K562 (cell line): ENCODE results near the gene FCSK. TPM values are rescaled to one million over a fixed set of nuclear protein-coding genes. Genes with fewer than 3 reads are reported as not detected.

Experiments used
- BDP1 ChIP-seq: IDR thresholded peaks from 3 replicates; pipeline ENCODE4 v1.6.1; 2011; ENCODE audit not compliant: insufficient read length, insufficient read depth
- CBX8 ChIP-seq: fragments of 200-600 bp; sonication (generic); IDR thresholded peaks from 2 replicates; pipeline ENCODE4 v1.6.1; 2012; ENCODE audit warnings: borderline replicate concordance, mixed run types, low read depth, mild to moderate bottlenecking, moderate library complexity, mixed read lengths, low read length, control low read depth, inconsistent platforms; ENCODE audit not compliant: poor library complexity, severe bottlenecking; ENCODE audit errors: extremely low read depth
- CXXC5 ChIP-seq: fragments of 250-450 bp; sonication (Bioruptor Pico); IDR thresholded peaks from 2 replicates; pipeline ENCODE4 v1.8.0; 2022; ENCODE audit warnings: inconsistent platforms, mild to moderate bottlenecking, moderate library complexity
- DEAF1 ChIP-seq: fragments of 450-650 bp; formaldehyde crosslinking; IDR thresholded peaks from 2 replicates; pipeline ENCODE4 v1.4.0; 2020; ENCODE audit warnings: mild to moderate bottlenecking, moderate library complexity
- HIVEP1 ChIP-seq: fragments of 250-450 bp; sonication (Bioruptor Pico); IDR thresholded peaks from 2 replicates; pipeline ENCODE4 v1.4.0; 2020; ENCODE audit warnings: mild to moderate bottlenecking
- REST ChIP-seq, 2 experiments: fragments of 450-650 bp; formaldehyde crosslinking in 1 of 2; IDR thresholded peaks; 2 replicates each; pipeline versions ENCODE4 v1.4.0 to v1.6.1; 2014 to 2020; ENCODE audit warnings: mild to moderate bottlenecking in 2 of 2, borderline replicate concordance in 1 of 2, low read depth in 1 of 2
- SMAD3 ChIP-seq: fragments of 450-650 bp; formaldehyde crosslinking; conservative IDR thresholded peaks from 2 replicates; pipeline ENCODE4 v1.4.0; 2020; ENCODE audit warnings: mild to moderate bottlenecking
- TAF9B ChIP-seq: fragments of 450-650 bp; IDR thresholded peaks from 2 replicates; pipeline ENCODE4 v1.6.1; 2018; ENCODE audit warnings: mild to moderate bottlenecking; ENCODE audit not compliant: partially characterized antibody
- TCFL5 ChIP-seq: fragments of 250-450 bp; sonication (Bioruptor Pico); conservative IDR thresholded peaks from 2 replicates; pipeline ENCODE4 v1.6.1; 2021; ENCODE audit warnings: mild to moderate bottlenecking, moderate library complexity, matching md5 sums
- ZFP30 ChIP-seq: fragments of 250-450 bp; sonication (Bioruptor Pico); IDR thresholded peaks from 2 replicates; pipeline ENCODE4 v1.8.0; 2022; ENCODE audit warnings: moderate library complexity, mild to moderate bottlenecking, inconsistent platforms, borderline replicate concordance
- ZNF354B ChIP-seq: fragments of 250-450 bp; sonication (Bioruptor Pico); IDR thresholded peaks from 2 replicates; pipeline ENCODE4 v1.4.0; 2020
- ZNF449 ChIP-seq: fragments of 250-450 bp; sonication (Bioruptor Pico); IDR thresholded peaks from 2 replicates; pipeline ENCODE4 v1.8.0; 2022; ENCODE audit warnings: moderate library complexity, mild to moderate bottlenecking, inconsistent platforms
- polyA plus RNA-seq, 8 experiments: library from polyadenylated mRNA; depleted of rRNA in 4 of 8; stranded (reverse) in 5 of 8; unstranded in 3 of 8; fragments of >200 nt; fragmentation: Nextera tagmentation in 2 of 8; fragmentation: Illumina TruSeq in 1 of 8; extraction: Ambion mirVana in 2 of 8; extraction: Trizol in 1 of 8; gene quantifications; 2 replicates each; pipeline versions ENCODE4 v1.2.1 to v1.2.3, GENCODE V29; 2011 to 2014; ENCODE audit warnings: inconsistent platforms in 1 of 8, missing spikeins in 1 of 8
- total RNA-seq, 7 experiments: library from RNA; depleted of rRNA in 6 of 7; stranded (reverse); fragments of >200 nt in 6 of 7; fragmentation: Illumina TruSeq in 2 of 7; extraction: Trizol in 2 of 7; gene quantifications; 2 replicates each; pipeline versions ENCODE4 v1.2.1 to v1.2.3, GENCODE V29; 2011 to 2021; ENCODE audit warnings: low replicate concordance in 1 of 7

Gene FCSK
- total and polyA plus RNA-seq, 9 of the 15 experiments (the other 6 are each of a cell fraction or from before 2014, with no cell fraction given) = 0.92 to 18.6 (median 8.3) TPM

DNA sequence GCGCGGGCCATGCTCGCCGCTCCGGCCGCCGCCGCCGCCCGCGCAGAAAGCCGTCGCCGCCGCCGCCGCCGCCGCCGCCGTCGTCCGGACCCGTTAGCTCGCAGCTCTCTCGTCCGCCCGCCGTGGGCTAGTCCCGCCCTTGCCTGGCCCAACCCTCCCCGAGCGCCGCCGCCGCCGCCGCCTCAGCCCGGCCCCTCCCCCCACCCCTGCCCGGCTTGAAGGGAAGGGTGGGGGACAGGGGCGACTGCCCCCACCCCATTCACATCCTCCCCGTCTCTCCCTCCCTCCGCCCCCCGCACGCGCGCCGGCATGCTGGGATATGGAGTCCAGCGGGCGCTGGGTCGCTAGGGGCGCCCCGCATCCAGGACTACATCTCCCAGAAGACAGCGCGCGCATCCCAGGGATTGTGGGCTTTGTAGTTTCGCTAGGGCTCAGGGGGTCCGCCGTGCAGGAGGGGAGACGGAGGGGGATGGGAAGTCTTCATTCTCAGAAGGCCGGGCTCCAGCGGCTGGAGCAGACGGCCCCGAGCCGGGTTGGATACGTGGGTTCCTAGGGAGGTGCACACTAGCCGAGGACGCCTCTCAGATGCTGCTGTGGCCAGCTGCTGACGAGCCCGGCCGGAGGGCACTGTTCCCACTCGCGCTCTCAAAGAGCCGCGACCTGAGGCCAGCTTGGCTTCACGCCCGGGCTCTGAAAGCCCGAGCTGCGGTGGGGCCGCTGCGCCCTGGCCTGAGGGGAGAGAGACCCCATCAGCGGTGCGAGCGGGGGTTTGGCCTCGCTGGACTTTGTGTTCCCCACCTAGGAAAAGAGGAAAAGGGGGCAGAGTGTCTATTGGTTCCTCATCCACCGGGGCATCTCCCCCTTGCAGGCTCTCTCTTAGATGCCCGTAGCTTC lies 15.2 kb upstream of the FCSK start, which contains the start of gene ST3GAL2 (continued):
- TF ChIP-seq REST (IDR thresholded peaks at IDR 0.05; ENCODE audit: borderline replicate concordance) (no peak), REST (CRISPR knock-in tag; IDR thresholded peaks at IDR 0.05; ENCODE audit: low read depth) (peak; percentile 82; the same call in 1 of the 2 replicates), TCFL5 (0 out of 2 replicates have a peak, but pooled peaks have one; percentile 50), CXXC5 (CRISPR knock-in tag) (peak; percentile 92), ZFP30 (CRISPR knock-in tag) (no peak), ZNF354B (peak; percentile 44; the same call in 1 of the 2 replicates), DEAF1 (CRISPR knock-in tag) (no peak), CBX8 (no peak), HIVEP1 (CRISPR knock-in tag) (peak; percentile 81), TAF9B (no peak), ZNF449 (0 out of 2 replicates have a peak, but pooled peaks have one; percentile 55), SMAD3 (CRISPR knock-in tag) (peak; percentile 90), BDP1 (no peak)
